GM12878 (cell line): ENCODE results near the gene ASIP.
"Not testable (repeated sequence)": the region's sequence is repeated elsewhere in the genome, so short reads cannot be mapped to it uniquely, and the experiment has no call there.

Experiments
- CHD2 ChIP-seq: IDR thresholded peaks from 2 replicates; pipeline ENCODE4 v1.6.1; 2011; ENCODE audit warnings: low read depth, low read length, improper control_type of control experiment, borderline replicate concordance
- ELK1 ChIP-seq: IDR thresholded peaks from 2 replicates; pipeline ENCODE4 v1.6.1; 2012; ENCODE audit warnings: low read depth, low read length, improper control_type of control experiment
- EP300 ChIP-seq, 2 experiments: fragments of 150-350 bp in 1 of 2; IDR thresholded peaks; 2 replicates each; pipeline ENCODE4 v1.6.1; 2011 to 2012; ENCODE audit warnings: low read depth in 2 of 2, low read length in 2 of 2, borderline replicate concordance in 1 of 2, improper control_type of control experiment in 1 of 2, inconsistent platforms in 1 of 2; ENCODE audit not compliant: control insufficient read depth in 1 of 2
- MTA3 ChIP-seq: IDR thresholded peaks from 2 replicates; pipeline ENCODE4 v1.6.1; 2012; ENCODE audit warnings: low read length, inconsistent platforms, borderline replicate concordance
- POLR2A ChIP-seq: IDR thresholded peaks from 2 replicates; pipeline ENCODE4 v1.6.1; 2011; ENCODE audit warnings: low read depth, mild to moderate bottlenecking, low read length
- SIN3A ChIP-seq: IDR thresholded peaks from 2 replicates; pipeline ENCODE4 v1.6.1; 2012; ENCODE audit warnings: low read depth, low read length, improper control_type of control experiment
- ZNF687 ChIP-seq: fragments of 450-650 bp; IDR thresholded peaks from 2 replicates; pipeline ENCODE4 v1.6.1; 2017; ENCODE audit warnings: mild to moderate bottlenecking, moderate library complexity
- TF ChIP-seq, protein P1 (sequence below): IDR thresholded peaks from 2 replicates; pipeline ENCODE4 v1.6.1; 2011; ENCODE audit warnings: mild to moderate bottlenecking, low read depth, low read length, moderate library complexity; ENCODE audit not compliant: insufficient replicate concordance
- TF ChIP-seq, protein P2 (sequence below), 3 experiments: IDR thresholded peaks in 2 of 3; conservative IDR thresholded peaks in 1 of 3; 2 replicates each; pipeline ENCODE4 v1.5.1; 2011; ENCODE audit warnings: low read depth in 3 of 3, low read length in 3 of 3, mild to moderate bottlenecking in 3 of 3, control low read depth in 2 of 3, moderate library complexity in 2 of 3, inconsistent platforms in 1 of 3, mixed read lengths in 1 of 3; ENCODE audit not compliant: control insufficient read depth in 2 of 3, insufficient read depth in 1 of 3; ENCODE audit errors: extremely low read depth in 1 of 3

DNA sequence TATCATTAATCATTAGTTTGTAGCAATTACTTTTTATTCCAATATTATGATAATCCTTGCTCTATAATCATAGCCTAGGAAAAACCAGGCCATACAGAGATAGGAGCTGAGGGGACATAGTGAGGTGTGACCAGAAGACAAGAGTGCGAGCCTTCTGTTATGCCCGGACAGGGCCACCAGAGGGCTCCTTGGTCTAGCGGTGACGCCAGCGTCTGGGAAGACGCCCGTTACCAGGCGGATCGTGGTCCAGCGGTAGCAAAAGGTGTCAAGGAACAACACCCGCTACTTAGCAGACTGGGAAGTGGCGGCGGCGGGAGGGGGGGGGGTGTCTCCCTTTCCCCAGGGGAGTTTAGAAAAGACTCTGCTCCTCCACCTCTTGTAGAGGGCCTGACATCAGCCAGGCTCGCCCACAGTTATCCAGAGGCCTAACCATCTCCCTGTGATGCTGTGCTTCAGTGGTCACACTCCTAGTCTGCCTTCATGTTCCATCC lies 57.1 kb downstream of the ASIP start:
- TF ChIP-seq ELK1; POLR2A; ZNF687; MTA3; EP300 (IDR thresholded peaks at IDR 0.05; ENCODE audit: borderline replicate concordance in 1 of 2, control insufficient read depth in 1 of 2, low read depth in 2 of 2, low read length in 2 of 2); SIN3A; CHD2: not testable (repeated sequence)
- TF ChIP-seq, protein P1, sequence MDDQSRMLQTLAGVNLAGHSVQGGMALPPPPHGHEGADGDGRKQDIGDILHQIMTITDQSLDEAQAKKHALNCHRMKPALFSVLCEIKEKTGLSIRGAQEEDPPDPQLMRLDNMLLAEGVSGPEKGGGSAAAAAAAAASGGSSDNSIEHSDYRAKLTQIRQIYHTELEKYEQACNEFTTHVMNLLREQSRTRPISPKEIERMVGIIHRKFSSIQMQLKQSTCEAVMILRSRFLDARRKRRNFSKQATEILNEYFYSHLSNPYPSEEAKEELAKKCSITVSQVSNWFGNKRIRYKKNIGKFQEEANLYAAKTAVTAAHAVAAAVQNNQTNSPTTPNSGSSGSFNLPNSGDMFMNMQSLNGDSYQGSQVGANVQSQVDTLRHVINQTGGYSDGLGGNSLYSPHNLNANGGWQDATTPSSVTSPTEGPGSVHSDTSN = not testable (repeated sequence)
- TF ChIP-seq, protein P2, sequence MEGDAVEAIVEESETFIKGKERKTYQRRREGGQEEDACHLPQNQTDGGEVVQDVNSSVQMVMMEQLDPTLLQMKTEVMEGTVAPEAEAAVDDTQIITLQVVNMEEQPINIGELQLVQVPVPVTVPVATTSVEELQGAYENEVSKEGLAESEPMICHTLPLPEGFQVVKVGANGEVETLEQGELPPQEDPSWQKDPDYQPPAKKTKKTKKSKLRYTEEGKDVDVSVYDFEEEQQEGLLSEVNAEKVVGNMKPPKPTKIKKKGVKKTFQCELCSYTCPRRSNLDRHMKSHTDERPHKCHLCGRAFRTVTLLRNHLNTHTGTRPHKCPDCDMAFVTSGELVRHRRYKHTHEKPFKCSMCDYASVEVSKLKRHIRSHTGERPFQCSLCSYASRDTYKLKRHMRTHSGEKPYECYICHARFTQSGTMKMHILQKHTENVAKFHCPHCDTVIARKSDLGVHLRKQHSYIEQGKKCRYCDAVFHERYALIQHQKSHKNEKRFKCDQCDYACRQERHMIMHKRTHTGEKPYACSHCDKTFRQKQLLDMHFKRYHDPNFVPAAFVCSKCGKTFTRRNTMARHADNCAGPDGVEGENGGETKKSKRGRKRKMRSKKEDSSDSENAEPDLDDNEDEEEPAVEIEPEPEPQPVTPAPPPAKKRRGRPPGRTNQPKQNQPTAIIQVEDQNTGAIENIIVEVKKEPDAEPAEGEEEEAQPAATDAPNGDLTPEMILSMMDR (IDR thresholded peaks at IDR 0.05 in 2 of 3, conservative IDR thresholded peaks at IDR 0.05 in 1 of 3; ENCODE audit: control insufficient read depth in 2 of 3, extremely low read depth in 1 of 3, insufficient read depth in 1 of 3, low read depth in 3 of 3, low read length in 3 of 3) = not testable (repeated sequence)
